GM18526 (cell line): ENCODE results near the gene ACAA1.

ENCODE experiments used
- POLR2A ChIP-seq: IDR thresholded peaks from 3 replicates; pipeline ENCODE4 v1.6.1; 2011; ENCODE audit not compliant: insufficient read length; ENCODE audit errors: extremely low read depth

The ACAA1 gene

DNA sequence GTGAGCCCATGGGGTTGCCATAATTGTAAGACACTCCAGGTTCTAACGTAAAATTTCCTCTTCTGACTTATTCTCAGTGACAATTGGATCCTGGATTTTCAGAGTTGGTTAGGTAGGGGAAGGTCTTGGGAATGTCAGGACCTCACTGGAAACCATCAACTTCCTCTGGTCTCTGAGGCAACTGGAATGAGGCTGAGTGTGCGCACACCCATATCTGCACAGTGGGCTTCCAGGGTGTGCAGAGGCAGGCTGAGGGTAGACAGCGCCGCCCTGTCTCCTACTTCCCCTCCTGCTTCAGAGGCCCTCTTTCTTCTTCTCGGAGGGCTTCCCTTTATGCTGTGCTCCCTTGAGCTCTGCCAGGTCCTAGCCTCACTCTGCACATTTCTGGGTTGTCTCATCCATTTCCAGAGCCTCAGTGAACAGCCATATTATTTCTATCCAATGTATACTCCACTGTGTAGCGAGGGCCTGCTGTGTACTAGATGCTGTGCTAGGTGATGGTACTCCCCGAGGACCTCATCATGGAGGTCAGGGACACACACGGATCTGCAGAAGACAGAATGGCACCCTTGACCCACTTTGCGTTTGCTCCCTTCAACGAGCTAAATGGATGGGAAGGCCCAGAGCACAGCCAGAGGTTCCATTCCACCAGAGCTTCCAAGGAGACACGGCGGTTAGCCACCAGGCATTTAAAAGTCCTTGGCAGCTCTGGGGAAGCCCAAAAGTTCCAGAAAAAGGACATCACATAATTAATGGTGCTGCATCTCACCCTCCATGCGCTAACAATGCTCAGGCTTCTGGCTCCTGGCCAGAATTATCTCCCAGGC, 18.3 kb downstream of the ACAA1 start:
- TF ChIP-seq POLR2A, result no peak

DNA sequence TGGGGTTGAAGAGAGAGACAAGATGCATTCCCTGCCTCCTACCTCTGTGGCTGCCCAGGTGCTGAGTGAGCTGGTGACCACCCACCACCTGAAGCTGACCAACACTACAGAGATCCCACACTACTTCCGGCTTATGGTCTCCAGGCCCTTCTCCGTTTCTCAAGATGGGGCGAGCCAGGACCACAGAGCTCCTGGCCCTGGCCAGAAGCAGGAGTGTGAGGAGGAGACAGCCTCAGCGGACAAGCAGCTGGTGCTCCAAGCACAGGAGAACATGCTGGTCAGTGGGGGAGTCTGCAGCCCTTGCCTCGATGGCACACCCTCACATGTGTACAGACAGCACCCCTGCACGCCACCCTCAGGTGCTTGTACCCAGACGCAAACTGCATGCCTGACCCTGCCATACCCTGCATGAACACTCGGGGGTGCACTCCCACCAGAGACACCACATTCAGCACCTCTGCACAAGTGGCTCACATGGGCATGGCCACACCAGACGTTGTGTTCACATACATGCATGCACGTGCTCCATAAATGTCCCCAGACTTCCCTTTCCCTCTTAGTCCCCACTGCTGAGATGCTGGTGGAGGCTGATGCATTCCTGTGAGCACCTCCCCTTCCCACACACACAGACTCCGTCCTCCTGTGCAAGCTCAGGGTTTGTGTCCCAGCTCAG, 19.0 kb downstream of the ACAA1 start:
- TF ChIP-seq POLR2A, result no peak

DNA sequence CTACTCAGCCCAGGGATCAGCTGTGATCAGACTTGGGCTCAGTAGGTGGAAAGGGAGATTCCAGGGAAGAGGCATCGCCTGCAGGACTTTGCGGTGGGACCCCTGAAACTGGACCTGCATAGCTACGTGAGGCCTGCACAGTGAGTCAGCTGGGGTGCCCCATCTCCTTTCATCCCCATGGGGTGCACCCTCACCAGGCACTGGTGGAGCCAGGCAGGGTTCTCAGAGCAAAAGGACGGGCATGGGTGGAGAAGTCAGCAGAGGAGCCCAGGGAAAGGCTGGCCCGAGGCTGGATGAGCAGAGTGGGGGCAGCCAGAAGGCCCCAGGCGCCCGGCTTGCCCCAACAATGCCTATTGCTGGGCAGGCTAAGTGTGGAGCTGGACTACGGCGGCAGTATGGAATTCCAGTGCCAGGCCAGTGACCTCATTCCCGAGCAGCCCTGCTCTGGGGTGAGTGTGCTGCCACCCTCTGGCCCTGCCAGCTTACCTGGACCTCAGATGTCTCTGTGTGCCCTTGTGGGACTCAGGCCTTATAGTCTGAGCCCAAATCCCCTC, 19.7 kb downstream of the ACAA1 start:
- TF ChIP-seq POLR2A, result no peak

DNA sequence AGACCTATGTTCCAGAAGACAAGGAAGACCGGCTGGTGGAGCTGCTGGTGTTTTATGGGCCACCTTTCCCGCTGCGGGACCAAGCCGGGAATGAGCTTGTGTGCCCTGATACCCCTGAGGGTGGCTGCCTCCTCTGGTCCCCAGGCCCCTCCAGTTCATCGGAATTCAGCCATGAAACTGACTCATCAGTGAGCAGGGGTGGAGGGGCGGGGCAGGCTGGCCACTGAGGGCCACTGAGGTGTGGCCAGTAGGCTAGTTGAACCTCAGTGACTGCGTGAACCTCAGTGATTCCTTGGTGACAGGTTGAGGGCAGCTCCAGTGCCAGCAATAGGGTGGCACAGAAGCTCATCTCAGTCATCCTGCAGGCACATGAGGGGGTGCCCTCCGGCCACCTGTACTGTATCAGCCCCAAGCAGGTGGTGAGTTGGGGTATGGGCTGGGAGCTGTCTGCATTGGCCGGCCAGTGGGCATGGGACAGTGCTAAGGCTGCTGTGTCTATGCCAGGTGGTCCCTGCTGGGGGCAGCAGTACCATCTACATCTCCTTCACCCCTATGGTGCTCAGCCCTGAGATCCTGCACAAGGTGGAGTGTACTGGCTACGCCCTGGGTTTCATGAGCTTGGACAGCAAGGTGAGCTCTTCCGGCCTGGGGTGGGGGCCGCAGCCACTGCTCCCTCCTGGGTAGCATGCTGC, 20.3 kb downstream of the ACAA1 start:
- no peak for TF ChIP-seq POLR2A

DNA sequence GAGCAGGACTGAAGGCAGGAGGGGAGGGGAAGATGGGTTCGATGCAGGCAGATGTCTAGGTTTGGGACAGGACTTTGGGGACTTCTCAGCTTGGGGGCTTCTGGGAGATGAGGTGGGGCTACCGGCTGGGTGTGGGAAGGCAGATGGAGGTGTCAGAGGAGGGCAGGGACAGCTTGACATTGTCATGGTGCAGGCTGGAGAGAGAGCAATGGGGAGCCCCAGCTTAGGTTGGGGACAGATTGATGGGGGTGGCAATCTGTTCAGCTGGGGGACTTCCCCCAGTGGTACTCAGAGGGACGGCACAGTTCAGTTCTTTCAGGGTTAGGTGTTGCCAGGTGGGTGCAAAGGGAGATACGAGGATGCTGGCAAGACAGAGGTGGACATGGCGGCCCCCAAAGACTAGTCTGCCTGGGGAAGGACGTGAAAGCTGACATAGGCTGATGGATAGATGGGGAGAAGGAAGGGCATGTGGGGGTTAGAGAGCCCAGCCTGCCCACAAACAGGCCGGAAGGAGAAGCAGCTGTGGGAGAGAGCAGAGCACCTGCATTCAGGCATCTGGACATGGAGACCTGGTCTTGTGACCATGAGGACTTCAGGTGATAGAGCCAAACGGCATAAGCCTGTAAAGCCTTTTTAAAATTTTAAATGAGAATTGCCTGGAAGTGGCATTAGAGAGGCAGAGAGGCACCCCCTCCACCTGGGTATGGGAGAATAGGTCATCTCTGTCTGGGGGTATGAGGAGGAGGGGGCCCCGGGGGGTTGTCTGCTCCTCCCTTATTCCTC, 21.1 kb downstream of the ACAA1 start:
- no peak for TF ChIP-seq POLR2A

DNA sequence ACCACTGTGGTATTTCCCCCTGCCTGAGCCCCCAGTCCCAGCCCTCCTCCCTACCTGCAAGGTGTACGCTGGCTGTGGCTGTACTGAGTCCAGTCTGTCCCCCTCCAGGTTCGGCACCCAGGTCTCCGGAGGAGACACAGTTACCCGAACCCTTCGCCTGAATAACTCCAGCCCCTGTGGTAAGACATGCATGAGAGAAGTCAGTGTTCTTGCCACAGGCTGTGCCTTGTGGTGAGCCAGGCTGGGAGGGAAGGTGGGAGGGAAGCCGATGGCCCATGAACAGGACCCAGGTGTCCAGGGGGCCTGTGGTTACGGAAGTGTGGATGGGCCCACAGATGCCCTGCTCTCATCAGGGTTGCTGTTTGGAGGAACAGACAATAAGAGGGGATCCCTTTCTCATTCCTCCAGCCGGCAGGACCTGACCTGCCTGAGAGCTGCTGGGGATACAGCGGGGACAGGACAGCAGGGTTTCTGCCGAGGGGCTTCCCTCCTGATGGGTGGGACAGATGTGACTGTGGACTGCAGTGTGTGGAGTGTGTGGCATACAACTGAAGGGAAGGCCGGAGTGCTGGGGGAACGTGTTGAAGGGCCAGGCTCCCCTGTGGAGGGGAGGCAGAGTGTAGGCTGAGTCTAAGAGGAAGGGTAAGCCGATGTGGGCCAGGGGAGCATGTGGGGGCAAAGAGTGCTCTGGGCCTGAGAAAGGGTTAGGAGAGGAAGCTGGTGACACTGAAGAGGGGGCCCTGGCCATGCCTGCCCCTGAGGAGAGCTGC, 21.9 kb downstream of the ACAA1 start:
- TF ChIP-seq POLR2A, result no peak

DNA sequence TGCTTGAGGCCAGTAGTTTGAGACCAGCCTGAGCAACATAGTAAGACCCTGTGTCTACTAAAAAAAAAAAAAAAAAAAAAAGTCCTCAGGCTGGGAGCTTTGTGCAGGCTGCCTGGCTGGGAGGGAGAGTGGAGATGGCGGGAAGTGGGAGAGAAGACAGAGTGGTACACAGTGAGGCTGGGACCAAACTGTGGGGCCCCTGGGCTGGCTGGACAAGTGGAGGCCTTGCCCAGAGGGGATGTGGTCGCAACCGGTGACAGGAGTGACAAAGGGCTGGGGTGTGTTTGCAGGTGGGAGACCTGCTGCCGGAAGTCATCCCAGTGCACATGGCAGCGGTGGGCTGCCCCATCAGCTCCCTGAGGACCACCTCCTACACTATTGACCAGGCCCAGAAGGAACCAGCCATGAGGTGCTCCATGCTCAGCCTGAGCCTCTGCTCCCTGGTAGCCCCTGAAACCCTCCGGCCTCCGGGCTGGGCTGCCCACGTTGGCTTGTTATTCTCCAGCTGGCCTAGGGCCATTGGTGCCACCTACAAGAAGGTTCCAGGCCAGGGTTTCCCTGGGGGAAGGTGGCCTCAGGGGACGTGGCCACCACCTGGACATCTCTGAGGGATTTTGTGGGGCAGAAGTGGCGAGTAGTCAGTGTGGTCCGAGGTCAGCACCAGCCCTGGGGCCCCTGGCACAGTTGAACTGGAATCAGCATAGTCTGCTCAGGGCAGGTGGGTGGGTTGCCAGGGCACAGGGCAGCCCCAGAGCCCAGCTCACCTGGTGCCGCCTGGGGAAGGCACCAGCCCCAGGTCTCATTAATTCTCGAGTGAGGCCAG, 22.7 kb downstream of the ACAA1 start:
- TF ChIP-seq POLR2A, result no peak

DNA sequence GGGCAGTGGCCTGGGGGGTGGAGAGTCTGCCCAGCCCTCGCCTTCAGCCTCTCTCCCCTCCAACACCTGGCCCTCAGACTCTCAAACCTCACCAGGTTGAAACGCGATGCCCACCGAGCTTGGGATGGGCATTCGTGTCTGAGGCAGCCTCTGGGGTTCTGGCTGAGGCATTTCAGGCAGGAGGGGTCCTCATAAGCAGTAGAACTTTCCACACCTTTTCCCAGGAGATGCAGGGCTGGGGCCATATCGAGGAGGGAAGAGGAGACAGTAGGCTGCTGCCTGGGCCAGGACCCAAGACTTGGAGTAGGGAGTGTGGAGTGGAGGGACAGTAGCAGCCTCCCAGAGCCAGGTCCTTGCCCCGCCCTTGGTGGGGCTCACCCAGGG, 24.6 kb downstream of the ACAA1 start:
- TF ChIP-seq POLR2A, result no peak

DNA sequence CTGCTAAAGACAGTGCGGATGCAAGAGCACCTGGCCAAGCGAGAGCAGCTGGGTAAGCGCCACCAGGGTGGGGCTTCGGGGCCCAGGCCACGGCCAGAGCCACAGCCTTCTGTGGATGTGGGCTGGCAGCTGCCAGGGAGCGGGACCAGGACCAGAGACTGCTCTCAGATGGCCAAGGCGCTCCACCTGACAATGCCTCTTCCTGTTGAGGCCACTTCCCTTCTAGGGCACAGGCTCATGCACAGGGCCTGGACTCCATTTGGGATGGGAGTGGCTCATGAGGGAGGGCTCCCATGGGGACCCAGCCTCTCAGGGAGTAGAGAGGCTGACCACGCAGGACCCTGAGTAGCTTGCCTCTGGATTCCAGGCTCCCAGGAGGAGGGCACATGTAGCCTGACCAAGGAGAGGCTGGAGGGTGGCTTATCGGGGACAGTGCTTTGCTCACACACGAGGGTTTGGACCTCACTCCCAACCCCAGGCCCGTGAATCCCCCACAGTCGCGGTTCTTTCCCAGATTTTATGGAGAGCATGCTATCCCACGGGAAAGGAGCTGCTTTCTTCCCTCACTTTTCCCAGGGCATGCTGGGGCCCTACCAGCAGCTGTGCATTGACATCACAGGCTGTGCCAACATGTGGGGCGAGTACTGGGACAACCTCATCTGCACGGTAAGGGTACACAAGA, 25.1 kb downstream of the ACAA1 start:
- no peak for TF ChIP-seq POLR2A

DNA sequence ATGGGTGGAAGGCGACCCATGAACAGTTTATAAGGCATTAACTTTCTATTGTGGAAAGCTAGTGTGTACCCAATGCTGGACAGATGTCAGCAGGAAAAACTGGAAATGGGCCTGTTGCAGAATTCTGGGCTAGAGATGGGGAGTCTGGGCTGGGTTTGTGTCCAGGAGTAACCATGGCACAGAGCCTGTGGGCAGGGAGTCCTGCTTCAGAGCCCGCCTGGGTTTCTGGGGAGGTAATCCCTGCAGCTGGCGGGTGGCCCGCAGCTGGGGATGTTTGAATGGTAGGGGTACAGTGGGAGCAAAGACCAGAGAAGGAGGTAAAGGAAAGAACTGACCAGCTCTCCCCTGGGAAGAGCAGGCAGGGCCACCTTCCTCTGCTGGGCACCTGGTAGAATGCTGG, 25.7 kb downstream of the ACAA1 start:
- no peak for TF ChIP-seq POLR2A

DNA sequence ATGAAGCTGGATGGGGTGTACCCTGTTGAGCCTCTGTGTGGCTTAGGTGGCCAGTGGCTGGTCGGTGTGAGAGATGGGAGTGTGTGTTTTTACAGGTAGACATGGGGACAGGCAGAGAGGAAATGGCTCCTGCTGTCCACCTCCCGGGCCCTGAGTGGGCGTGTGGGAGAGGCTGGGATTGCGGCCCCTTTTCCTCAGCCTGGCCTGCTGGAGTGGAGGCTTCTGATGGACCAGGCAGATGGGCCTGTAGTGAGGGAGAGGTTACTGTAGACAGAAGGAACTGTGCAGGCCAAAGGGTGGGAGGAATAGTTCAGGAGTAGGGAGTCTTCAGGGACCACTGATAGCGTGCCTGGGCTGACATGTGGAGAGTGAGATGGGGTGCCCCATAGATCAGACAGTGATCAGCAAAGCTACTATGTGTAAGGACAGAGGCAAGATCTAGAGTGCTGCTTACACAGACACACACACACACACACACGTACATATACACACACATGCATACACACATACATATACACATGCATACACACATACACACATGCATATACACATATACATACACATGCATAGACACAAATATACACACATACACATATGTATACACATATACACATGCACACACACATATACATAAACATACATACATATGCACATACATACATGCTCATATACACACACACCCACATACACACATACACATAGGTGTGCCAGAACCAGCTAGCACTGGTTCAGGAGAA, 26.4 kb downstream of the ACAA1 start:
- TF ChIP-seq POLR2A, result no peak

DNA sequence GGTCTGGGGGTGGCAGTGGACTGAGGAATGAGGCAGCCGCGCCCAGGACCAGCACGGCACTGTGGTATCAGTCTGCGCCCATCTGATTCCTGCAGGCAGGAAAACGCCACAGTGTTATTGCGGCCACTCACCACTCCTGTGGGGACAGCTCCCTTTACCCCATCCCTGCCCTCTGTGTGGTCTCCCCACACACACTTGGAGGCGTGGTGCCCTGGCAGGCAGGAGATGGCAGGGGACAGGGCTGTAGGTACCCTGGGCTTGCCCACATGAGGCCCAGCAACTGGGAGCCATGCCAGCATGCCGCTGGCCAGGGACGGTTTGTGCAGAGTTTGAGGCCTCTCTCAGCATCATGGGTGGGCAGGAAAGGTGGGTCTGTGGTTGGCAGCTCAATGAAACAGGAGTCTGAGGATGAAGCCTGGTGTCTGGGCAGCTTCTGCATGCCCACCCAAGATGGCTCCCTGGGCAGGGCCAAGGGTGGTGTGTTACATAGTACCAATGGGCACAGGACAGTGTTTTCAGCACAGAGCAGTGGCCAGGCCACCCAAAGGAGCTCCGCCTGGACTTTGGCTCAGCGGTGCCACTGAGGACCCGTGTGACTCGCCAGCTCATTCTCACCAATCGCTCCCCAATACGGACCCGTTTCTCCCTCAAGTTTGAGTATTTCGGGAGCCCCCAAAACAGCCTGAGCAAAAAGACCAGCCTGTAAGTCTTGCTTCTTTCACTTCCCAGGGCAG, 27.2 kb downstream of the ACAA1 start:
- TF ChIP-seq POLR2A, result no peak
